Stimulated activated CD4-positive, alpha-beta T cell treated with anti-CD3 and anti-CD28 coated beads, TNF-alpha, amount 100 ng/mL, for 1 hour (primary cell): ENCODE results near the gene JADE1.

Source experiments
- DNase-seq, 3 donors: peaks; one replicate each; pipeline ENCODE4 v3.0.0-alpha.2; 2020; ENCODE audit warnings: low read depth in 3 of 3, low spot score in 1 of 3

Gene JADE1

GRCh38 chr4:128840711-128841318, 31.3 kb downstream of the JADE1 start:
- no peak for DNase-seq

DNA sequence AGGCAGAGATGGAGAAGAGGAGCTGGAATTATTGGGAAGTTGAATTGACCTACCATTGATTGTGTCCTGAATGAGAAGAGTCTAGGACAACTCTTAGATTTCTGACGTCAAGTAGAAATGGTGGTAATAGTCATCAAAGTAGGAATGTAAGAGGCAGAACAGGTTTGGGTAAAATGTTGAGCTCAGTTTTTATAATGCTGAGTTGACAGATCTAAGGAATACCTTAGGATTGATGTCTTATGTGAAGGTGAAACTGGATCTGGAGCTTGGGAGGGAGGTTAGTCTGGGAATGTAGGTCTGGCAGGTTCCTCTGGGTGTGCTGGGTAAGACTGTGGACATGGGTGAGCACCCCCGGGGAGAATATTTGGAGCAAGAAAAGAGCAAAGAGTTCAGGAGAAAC, 31.9 kb downstream of the JADE1 start:
- no peak for DNase-seq

DNA sequence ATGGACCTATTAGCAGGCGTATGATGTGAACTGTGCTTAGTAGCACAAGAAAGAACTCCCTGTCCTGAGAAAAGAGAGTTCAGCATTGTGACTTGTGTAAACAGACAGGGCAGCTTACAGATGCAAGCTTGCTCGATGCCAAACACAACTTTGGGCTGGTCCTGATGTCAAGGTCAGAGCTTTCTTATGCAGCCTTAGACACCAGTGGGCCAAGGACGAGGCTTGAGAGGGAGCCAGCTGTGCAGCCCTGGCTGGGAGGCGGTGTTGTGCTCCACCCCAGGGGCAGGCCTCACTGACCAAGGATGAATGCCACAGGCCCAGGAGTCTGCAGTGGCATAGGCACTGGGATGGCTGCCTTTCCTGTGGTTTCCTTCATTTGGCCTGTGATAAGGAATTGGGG, 35.4 kb downstream of the JADE1 start:
- no peak for DNase-seq

- DNase-seq = no peak
These were observed 36.6 kb downstream of the JADE1 start for GRCh38 chr4:128846063-128846462.

GRCh38 chr4:128847082-128847724, 37.7 kb downstream of the JADE1 start:
- no peak for DNase-seq

DNA sequence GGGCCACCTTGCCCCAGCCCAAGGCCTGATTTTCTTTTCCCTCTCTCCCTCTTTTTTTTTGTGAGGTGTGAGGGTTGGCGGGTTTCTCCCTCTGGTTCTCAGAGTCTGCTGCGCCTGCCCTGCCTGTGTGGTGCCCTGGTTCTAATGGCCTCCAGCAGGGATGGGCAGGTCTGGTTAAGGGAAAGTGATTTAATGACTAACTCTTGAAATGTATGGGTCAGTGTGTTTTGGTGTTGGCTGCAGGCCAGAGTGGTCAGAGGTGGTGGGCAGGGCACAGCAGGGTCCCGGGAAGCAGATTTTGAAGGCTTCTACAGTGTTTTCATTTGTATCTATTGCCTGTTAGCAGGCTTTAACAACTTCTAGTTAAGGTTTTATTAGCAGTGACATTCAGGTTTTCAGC, 39.0 kb downstream of the JADE1 start:
- DNase-seq = no peak

- no peak for DNase-seq
These were observed 40.8 kb downstream of the JADE1 start for GRCh38 chr4:128850252-128850651.

- DNase-seq = no peak
These were observed 44.2 kb downstream of the JADE1 start for GRCh38 chr4:128853741-128854140.

- no peak for DNase-seq
These were observed 44.9 kb downstream of the JADE1 start for GRCh38 chr4:128854433-128854832.

DNA sequence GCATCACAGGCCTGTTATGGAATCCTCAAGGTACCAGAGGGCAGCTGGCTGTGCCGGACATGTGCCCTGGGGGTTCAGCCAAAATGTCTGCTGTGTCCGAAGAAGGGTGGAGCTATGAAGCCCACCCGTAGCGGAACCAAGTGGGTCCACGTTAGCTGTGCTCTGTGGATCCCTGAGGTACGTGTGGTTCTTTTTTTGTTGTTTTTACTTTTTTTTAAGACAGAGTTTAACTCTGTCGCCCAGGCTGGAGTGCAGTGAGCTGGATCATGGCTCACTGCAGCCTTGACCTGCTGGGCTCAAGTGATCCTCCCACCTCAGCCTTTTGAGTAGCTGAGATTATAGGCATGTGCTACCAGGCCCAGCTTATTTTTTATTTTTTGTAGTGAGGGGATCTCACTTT, 46.1 kb downstream of the JADE1 start:
- no peak for DNase-seq

DNA sequence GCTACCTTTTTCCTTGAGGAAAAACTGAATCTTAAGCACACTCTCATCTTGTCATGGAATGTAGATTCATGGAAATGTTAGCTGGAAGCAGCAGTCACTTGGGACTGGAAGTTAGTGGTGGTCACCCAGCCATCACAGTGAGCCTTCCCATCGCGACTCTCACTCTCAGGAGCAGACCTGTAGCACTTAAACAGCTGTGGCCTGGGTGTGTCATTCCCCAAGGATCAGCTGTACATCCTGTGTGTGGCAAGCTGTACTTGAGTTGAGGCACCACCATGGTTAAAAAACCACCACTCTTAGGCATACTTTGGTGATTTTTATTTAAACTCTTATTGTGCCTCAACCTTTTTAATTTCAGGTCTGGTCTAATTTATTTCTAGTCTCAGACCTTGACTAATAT, 46.7 kb downstream of the JADE1 start:
- DNase-seq = no peak

- no peak for DNase-seq
These were observed 49.6 kb downstream of the JADE1 start for GRCh38 chr4:128858879-128859671.

GRCh38 chr4:128859887-128860677, 50.6 kb downstream of the JADE1 start:
- no peak for DNase-seq

- no peak for DNase-seq
These were observed 52.5 kb downstream of the JADE1 start for GRCh38 chr4:128861856-128862518.

- peak in 1 of 3 donors; percentile 11 for DNase-seq
These were observed 53.3 kb downstream of the JADE1 start for GRCh38 chr4:128862608-128863311.

DNA sequence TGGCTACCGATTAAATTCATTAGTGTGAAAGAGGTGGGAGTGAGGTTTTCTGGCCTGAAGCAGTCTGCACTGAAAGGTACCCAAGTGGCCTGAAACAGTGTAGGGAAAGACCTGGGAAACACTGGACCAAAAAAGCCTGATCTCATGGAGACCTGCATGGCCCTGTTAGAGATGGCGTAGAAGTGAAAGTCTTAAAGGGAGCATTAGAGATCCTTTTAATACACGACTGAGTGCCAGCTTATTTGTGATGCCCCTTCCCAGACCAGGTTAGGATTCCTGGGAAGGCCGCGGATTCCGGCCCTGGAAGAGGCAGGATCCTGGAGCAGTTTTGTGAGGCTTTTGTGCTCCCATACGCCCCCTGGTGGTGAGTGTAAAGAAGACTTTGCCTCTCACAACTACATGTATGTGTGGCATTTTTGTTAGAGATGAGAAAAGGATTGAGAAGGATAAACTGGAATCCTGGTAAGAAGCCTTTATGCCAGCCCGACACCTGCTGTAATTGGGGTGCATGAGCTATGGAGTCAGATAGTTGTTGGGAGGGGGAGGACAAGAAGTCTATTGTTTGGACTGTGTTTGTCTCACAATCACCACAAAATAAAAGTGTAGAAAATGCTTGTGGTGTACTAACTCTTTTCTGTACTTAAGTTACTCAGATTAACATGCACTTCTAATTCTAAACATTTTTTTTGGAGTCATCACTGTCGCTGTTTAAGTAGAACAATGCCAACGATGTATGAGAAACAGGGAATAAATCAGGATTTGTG, 54.0 kb downstream of the JADE1 start:
- peak; percentile 25 to 48 (median 39) for DNase-seq

- DNase-seq = no peak
These were observed 55.6 kb downstream of the JADE1 start for GRCh38 chr4:128865132-128865531.

DNA sequence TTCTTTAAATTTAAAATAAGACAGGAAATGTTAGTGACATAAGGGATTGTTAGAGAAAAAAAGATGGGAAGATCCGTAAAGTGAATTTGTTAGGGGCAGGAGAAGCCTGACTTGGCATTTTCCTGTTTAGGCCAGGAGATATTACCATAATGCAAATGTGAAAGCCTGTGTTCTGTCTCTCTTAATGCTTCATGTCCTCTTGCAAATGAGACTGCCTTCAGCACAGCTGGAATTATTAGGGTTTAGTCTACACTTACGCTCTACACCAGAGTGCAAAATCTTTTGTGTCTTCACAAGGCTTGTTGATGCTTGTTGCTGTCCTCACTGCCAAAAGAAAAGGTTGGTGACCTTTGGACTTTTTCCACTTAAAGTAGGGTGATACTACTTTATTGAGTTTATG, 56.8 kb downstream of the JADE1 start:
- DNase-seq = no peak

DNA sequence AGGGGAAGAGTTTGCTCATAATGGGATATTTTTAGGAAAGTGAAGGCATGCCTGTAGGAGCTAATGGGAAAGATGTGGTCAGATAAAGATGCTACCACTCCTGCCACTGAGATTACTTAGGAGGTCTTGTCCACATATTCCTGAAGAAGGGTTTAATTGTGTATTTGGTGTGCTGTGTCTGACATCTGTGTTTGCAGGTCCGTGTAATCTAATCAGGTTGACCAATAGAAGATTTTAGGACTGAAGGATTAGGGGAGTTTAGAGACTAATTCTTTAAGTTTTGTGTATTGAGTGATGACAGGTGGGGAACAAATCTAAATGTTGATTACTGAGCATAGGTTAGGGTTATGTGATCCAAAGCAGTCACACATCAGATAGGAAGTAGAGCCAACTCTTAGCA, 57.2 kb downstream of the JADE1 start:
- DNase-seq = no peak

DNA sequence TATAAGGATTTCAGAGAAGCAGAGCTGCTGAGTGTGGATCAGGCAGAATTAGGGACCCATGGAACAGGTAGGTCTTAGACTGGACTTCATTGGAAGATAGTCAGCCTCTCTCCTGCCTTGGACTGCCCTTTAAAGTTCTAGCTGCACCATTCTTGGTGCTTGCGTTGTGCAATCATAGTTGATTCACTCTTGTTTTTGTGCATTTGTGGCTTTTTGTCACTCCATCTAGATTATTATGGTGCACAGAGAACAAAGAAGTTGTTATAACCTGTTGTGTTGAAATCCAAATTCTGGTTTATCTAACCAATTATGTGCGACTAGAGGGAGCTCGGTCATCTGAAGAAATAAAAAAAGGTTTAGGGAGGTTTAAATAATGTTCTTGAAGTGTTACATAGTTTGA, 59.3 kb downstream of the JADE1 start:
- no peak for DNase-seq
